GM21367 (cell line): ENCODE results near the gene KRTAP25-1.

Experiments used
- ATAC-seq: cut with Tn5 transposase; IDR thresholded peaks from one replicate; pipeline ENCODE4 v1.9.1; 2021; ENCODE audit not compliant: unreplicated experiment

KRTAP25-1 gene

DNA sequence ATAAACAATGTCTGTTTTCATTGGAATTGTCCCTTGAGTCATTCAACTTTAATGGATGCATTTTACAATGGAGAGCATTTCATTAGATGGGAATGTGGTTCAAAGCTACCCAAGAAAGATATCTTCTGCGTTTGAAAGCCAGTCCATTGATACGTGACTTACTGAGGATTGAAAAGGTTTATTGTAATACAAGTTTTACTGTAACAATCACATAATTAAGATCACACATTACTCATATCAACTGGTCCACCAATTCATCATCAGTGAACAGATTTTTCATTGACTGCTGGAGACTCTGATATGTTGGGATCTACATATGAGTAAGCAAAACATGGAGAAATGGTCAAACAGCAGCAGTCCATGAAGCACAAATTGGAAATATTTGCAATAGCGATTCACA, 39.4 kb downstream of the KRTAP25-1 start:
- no peak for ATAC-seq

DNA sequence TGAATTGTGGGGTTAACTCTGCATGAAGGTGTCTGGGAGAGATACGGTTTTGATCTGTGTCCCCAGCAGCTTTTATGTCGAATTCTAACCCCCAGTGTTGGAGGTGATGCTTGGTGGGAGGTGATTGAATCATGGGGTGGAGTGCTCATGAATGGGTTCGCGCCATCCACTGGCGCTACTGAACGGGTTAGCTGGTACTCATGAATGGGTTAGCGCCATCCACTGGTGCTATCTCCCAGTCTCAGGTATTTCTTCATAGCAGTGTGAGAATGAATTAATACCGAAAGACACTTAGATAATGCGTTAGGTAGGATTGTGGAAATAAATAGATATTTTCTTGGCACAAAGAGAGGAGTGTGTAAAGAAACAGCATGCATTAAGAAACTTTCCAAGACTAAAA, 40.5 kb downstream of the KRTAP25-1 start:
- no peak for ATAC-seq

DNA sequence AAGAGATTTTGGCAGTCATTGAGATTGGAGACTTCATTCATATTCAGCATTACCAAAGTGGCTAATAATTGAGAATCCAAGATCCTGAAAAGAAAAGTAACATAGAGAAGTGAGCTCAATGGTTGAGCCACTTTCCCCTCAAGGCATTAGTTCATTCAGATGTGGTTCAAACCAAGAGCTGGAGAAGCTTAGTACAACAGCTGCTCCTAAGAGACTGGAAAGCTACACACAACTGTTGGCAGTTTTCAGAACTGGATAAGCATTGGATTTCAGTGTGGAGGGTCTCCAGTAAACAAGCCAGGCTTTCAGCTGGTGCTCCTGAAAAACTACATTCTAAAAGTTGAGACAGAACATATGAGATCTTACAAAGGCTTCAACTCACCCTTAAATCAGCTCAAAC, 44.3 kb downstream of the KRTAP25-1 start:
- no peak for ATAC-seq

DNA sequence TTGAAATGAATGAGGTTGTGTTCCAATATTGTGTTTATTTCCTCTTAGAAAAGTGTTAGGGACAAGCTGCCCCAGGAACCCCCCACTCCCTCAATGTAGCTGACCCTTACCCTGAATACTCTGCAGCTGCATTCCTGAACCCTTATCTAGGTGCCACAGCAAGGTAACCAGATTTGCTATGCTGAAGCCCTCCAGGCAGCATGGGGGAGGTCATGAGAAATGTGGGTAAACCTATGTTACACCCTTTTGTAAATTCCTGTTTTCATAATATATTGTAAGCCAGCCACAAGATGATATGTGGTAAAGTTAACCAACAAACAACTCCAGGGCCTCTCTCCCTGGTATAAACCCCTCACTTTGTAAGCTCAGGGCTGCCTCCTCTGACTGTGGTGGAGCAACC, 45.6 kb downstream of the KRTAP25-1 start:
- ATAC-seq, result no peak

DNA sequence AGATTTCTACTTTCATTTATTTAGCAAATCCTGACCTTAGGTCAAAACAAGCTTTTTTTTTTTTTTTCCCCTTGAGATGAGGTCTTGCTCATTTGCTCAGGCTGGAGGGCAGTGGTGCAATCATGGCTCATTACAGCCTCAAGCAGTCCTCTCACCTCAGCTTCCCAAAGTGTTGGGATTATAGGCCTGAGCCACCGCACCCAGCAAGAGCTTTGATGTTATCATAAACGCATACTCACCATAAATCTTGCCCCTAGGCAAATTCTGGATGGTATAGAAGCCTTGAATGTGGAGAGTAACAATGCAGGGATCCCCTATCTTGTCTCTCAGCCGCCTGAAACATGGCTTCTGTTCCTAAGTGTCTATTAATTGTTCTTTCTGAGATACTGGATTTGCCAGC, 48.7 kb downstream of the KRTAP25-1 start:
- ATAC-seq, result no peak
